Endothelial cell of umbilical vein (primary cell): Measurements from ENCODE around the gene RNF224. TPM values are rescaled to one million over a fixed set of nuclear protein-coding genes. Genes with fewer than 3 reads are reported as not detected.

Source experiments
- BruUV-seq: library from RNA; stranded (reverse); fragments of 400-500 nt; replicated peaks from 2 replicates; lab custom pipeline; 2021; lab: Mats Ljungman, UMichigan
- CTCF ChIA-PET: fragments of 300-600, 350-600 bp; sonication (Branson Sonifier 250); formaldehyde crosslinking; loops from one replicate; lab custom pipeline; 2021; ENCODE audit warnings: antibody characterized with exemption, inconsistent platforms; lab: Charles Lee
- POLR2A ChIA-PET: fragments of 300-600, 350-600 bp; sonication (Branson Sonifier 250); formaldehyde crosslinking; loops from one replicate; lab custom pipeline; 2021; ENCODE audit warnings: antibody characterized with exemption, inconsistent platforms; lab: Charles Lee
- DNase-seq: peaks from one replicate; pipeline ENCODE4 v3.0.0-alpha.2; 2011; ENCODE audit warnings: low read depth, low spot score
- FAIRE-seq: peaks from 2 replicates; lab custom pipeline; 2011; peaks lifted over from hg19 to GRCh38; lab: Jason Lieb, UNC
- H2AFZ ChIP-seq: 2 replicates; pipeline ENCODE4 v1.6.0; 2012; ENCODE audit warnings: low read depth, low read length, control low read depth, inconsistent platforms
- H3K27ac ChIP-seq: 2 replicates; pipeline ENCODE4 v1.5.1; 2011; ENCODE audit warnings: low read depth, mild to moderate bottlenecking, control low read depth, low read length, moderate library complexity; ENCODE audit not compliant: insufficient read depth
- H3K27me3 ChIP-seq, 2 experiments: 2 replicates each; pipeline versions ENCODE4 v1.6.0 to v1.6.1; 2011; ENCODE audit warnings: low read length in 2 of 2, mixed read lengths in 1 of 2; ENCODE audit not compliant: control insufficient read depth in 2 of 2, insufficient read depth in 2 of 2
- H3K36me3 ChIP-seq, 2 experiments: 2 replicates in 1 of 2; 3 replicates in 1 of 2; pipeline ENCODE4 v1.5.1; 2011; ENCODE audit warnings: low read length in 2 of 2, mild to moderate bottlenecking in 1 of 2, moderate library complexity in 1 of 2; ENCODE audit not compliant: control insufficient read depth in 2 of 2, insufficient read depth in 2 of 2; ENCODE audit errors: extremely low read depth in 1 of 2
- H3K4me1 ChIP-seq: 3 replicates; pipeline ENCODE4 v1.5.1; 2011; ENCODE audit warnings: mild to moderate bottlenecking, low read length; ENCODE audit not compliant: control insufficient read depth, insufficient read depth; ENCODE audit errors: extremely low read depth
- H3K4me2 ChIP-seq: 2 replicates; pipeline ENCODE4 v1.6.1; 2011; ENCODE audit warnings: low read length, control low read depth, mixed read lengths; ENCODE audit not compliant: insufficient read depth
- H3K4me3 ChIP-seq, 3 experiments: fragments of 200-600 bp in 1 of 3; sonication (generic), shearing (Covaris generic) in 1 of 3; replicated peaks in 1 of 3; 2 replicates each; pipeline ENCODE4 v1.5.1; 2011 to 2016; ENCODE audit warnings: control low read depth in 3 of 3, low read length in 3 of 3, mild to moderate bottlenecking in 2 of 3, inconsistent platforms in 1 of 3, low read depth in 1 of 3, moderate library complexity in 1 of 3; ENCODE audit not compliant: insufficient read depth in 1 of 3
- H3K79me2 ChIP-seq: 2 replicates; pipeline ENCODE4 v1.6.0; 2012; ENCODE audit warnings: low read length, inconsistent platforms; ENCODE audit not compliant: control insufficient read depth, insufficient read depth
- H3K9ac ChIP-seq: replicated peaks from 2 replicates; pipeline ENCODE3; 2011; ENCODE audit warnings: low read length, control low read depth; ENCODE audit not compliant: insufficient read depth; ENCODE audit errors: extremely low read depth
- H3K9me1 ChIP-seq: replicated peaks from 3 replicates; pipeline ENCODE4 v1.6.0; 2011; ENCODE audit warnings: mild to moderate bottlenecking, low read length; ENCODE audit not compliant: control insufficient read depth, insufficient read depth; ENCODE audit errors: extremely low read depth
- H3K9me3 ChIP-seq: replicated peaks from 2 replicates; pipeline ENCODE4 v1.5.1; 2012; ENCODE audit warnings: low read length, inconsistent platforms; ENCODE audit not compliant: control insufficient read depth, insufficient read depth
- H4K20me1 ChIP-seq: replicated peaks from 2 replicates; pipeline ENCODE3; 2011; ENCODE audit warnings: mild to moderate bottlenecking, low read length; ENCODE audit not compliant: control insufficient read depth, insufficient read depth; ENCODE audit errors: extremely low read depth
- EZH2 ChIP-seq: IDR thresholded peaks from 2 replicates; pipeline ENCODE4 v1.6.1; 2012; ENCODE audit warnings: borderline replicate concordance, low read depth, mild to moderate bottlenecking, moderate library complexity, low read length, inconsistent platforms; ENCODE audit not compliant: severe bottlenecking
- FOS ChIP-seq: IDR thresholded peaks from 2 replicates; pipeline ENCODE4 v1.6.1; 2011; ENCODE audit warnings: mild to moderate bottlenecking, low read length, moderate library complexity, borderline replicate concordance; ENCODE audit not compliant: insufficient read depth
- GATA2 ChIP-seq: IDR thresholded peaks from 2 replicates; pipeline ENCODE4 v1.7.0; 2011; ENCODE audit warnings: low read depth, mild to moderate bottlenecking, moderate library complexity, mixed read lengths, low read length; ENCODE audit not compliant: insufficient read length, insufficient read depth
- JUN ChIP-seq: IDR thresholded peaks from 2 replicates; pipeline ENCODE4 v1.6.1; 2011; ENCODE audit warnings: borderline replicate concordance, low read depth; ENCODE audit not compliant: insufficient read length, insufficient read depth
- MYC ChIP-seq: IDR thresholded peaks from one replicate; pipeline ENCODE4 v1.6.1; 2011; ENCODE audit warnings: mild to moderate bottlenecking, low read depth, low read length
- POLR2A ChIP-seq: IDR thresholded peaks from 2 replicates; pipeline ENCODE4 v1.6.1; 2012; ENCODE audit warnings: low read depth, mild to moderate bottlenecking, control low read depth, low read length
- POLR2AphosphoS5 ChIP-seq: IDR thresholded peaks from 2 replicates; pipeline ENCODE4 v1.6.1; 2012; ENCODE audit warnings: low read depth, mild to moderate bottlenecking, control low read depth, low read length, moderate library complexity; ENCODE audit not compliant: insufficient read depth
- dilution Hi-C: fragments of 300-500 bp; cut with MboI; formaldehyde crosslinking; loops from one replicate; pipeline ENCODE4 v1.15.0; 2019; ENCODE audit warnings: low sequenced_read_pairs; ENCODE audit not compliant: extremely low pct_ligation_motif_present
- intact Hi-C: fragments of 100-400 bp; cut with micrococcal nuclease; formaldehyde crosslinking; loops from one replicate; pipeline ENCODE4 v1.10.0; 2022
- polyA plus RNA-seq, 4 experiments: library from polyadenylated mRNA; depleted of rRNA in 3 of 4; stranded (reverse) in 3 of 4; unstranded in 1 of 4; fragments of >200 nt; gene quantifications; 2 replicates each; pipeline versions ENCODE4 v1.2.1 to v1.2.3, GENCODE V29; 2011 to 2012; ENCODE audit warnings: missing spikeins in 1 of 4
- total RNA-seq: library from RNA; stranded (reverse); gene quantifications from 2 replicates; pipeline ENCODE4 v1.2.3, GENCODE V29; 2021
- TF ChIP-seq, protein P1 (sequence below), 2 donors: IDR thresholded peaks; 1 replicate in 1 of 2; 2 replicates in 1 of 2; pipeline ENCODE4 v1.5.1; 2011; ENCODE audit warnings: low read length in 2 of 2, mild to moderate bottlenecking in 2 of 2, moderate library complexity in 2 of 2, control low read depth in 1 of 2, inconsistent platforms in 1 of 2, low read depth in 1 of 2; ENCODE audit not compliant: insufficient read depth in 1 of 2; ENCODE audit errors: extremely low read depth in 1 of 2

Gene RNF224
- total and polyA plus RNA-seq, 2 donors (not counting 3 experiments of a cell fraction or from before 2014, with no cell fraction given) = not detected

DNA sequence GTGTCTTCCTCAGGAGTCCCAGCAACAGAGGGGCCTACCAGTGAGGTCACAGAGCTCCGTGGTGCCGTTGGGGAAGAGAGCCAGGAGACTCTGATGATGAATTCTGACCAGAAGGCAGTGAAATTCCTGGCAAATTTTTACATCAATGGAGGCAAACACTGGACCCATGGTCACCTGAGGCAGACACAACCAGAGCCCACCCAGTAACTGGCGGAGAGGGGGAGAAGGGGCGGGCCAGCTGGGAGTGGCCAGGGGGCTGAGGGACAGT is 23.8 kb downstream of the RNF224 start, which contains the start of gene STPG3:
Gene STPG3, plus strand, starts transcription at position 93 of the 268 bp plus-strand sequence. Its CDS starts 1 bp downstream, at position 94.
- TF ChIP-seq POLR2AphosphoS5 = no peak
- no peak for TF ChIP-seq FOS
- no peak for TF ChIP-seq POLR2A
- TF ChIP-seq JUN = no peak
- no peak for TF ChIP-seq MYC
- no peak for TF ChIP-seq GATA2
- TF ChIP-seq, protein P1, sequence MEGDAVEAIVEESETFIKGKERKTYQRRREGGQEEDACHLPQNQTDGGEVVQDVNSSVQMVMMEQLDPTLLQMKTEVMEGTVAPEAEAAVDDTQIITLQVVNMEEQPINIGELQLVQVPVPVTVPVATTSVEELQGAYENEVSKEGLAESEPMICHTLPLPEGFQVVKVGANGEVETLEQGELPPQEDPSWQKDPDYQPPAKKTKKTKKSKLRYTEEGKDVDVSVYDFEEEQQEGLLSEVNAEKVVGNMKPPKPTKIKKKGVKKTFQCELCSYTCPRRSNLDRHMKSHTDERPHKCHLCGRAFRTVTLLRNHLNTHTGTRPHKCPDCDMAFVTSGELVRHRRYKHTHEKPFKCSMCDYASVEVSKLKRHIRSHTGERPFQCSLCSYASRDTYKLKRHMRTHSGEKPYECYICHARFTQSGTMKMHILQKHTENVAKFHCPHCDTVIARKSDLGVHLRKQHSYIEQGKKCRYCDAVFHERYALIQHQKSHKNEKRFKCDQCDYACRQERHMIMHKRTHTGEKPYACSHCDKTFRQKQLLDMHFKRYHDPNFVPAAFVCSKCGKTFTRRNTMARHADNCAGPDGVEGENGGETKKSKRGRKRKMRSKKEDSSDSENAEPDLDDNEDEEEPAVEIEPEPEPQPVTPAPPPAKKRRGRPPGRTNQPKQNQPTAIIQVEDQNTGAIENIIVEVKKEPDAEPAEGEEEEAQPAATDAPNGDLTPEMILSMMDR (IDR thresholded peaks at IDR 0.05; ENCODE audit: extremely low read depth in 1 of 2, insufficient read depth in 1 of 2, low read depth in 1 of 2, low read length in 2 of 2) = no peak
- no peak for TF ChIP-seq EZH2
- Histone ChIP-seq H3K9ac (no peak within 1 kb of the TSS), H3K4me3 (no peak within 1 kb of the TSS), H3K27ac (no peak within 1 kb of the TSS), H3K4me1 (peaks cover 8% of the 10 kb centered on the region), H3K36me3 (no peaks in the 10 kb centered on the region), H3K27me3 (no peaks in the 10 kb centered on the region), H4K20me1 (no peaks in the 10 kb centered on the region), H2AFZ (no peak within 1 kb of the TSS), H3K9me3 (no peaks in the 10 kb centered on the region), H3K79me2 (peaks cover 8% of the 10 kb centered on the region), H3K4me2 (no peak within 1 kb of the TSS), H3K9me1 (no peaks in the 10 kb centered on the region)
- no TSS peak for BruUV-seq
- dilution Hi-C loops (no loop called here), intact Hi-C loops (no loop called here)
- POLR2A ChIA-PET = interaction anchor here (0.6 to 4.9 kb wide), 2 partner anchors 9 to 34 kb away, joined by 5 to 66 read pairs; partner anchors contain the start of gene TUBB4B
- no peak for DNase-seq
- FAIRE-seq = no peak
- CTCF ChIA-PET = no interaction called here
